Epidermal melanocyte (primary cell): ENCODE data around the gene CC2D2A.

Experiments used
- DNase-seq: peaks from one replicate; pipeline ENCODE4 v3.0.0; 2011; ENCODE audit warnings: low spot score; ENCODE audit not compliant: insufficient read length

CC2D2A gene

DNA sequence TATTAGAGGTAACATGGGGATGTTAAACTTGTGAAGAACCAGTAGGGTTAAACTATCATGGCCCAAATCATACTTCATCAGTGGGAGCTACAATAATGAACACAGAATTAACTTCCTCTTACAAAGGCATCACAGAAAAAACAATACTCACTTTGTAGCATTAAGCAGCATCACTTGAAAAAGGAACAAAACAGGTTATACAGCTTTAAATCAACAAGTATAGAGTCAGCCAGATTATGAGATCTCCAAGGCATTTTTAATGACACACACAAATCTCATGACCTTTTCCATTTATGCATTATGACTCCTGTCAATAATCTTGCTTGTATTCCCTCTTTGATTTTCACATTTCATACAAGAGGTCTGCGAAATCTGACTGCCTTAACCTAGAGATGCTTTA, 167.1 kb downstream of the CC2D2A start:
- DNase-seq = no peak

DNA sequence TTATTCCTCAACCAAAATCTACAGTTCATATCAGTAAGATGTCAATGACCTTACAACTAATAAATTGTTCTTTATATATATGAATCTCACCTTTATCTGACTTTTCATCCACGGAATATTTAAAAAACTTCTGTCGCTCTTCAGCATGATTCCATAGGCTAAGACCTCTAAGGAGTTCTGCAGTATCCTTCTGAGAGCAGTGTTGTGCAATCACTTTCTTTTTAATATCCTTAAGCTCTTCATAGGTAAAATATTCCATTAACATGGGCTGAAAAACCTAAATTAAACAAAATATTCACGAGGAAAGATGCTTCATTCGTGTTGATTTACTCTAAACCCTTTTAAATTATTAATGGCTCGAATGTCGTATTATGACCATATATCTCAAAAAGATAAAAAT, 168.7 kb downstream of the CC2D2A start:
- no peak for DNase-seq

GRCh38 chr4:15648600-15648999, 178.9 kb downstream of the CC2D2A start:
- no peak for DNase-seq

DNA sequence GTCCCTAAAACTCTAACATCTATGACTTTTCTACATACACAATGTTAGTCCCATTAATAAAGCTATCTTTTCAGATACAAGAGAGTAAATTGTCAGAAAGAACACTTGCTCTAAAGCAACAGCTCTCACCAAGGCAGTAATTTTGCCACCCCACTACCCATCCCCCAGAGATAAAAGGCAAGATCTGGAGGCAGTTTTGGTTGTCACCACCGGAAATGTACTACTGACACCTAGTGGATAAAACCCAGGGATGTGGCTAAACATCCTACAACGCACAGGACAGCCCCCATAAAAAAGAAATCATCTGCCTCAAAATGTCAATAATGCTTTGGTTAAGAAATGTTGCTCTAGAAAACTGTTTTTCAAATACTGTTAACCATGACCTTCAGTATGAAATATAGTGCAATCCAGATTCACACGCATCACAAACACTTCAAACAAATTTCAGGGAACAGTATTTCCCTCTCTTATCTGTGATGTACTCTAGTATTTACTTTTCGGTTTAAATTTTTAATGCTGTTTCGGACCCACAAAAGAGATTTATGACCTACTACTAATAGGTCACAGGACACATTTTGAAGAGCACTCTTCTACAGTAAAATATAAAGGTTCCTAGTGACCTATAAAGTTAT, 180.3 kb downstream of the CC2D2A start:
- DNase-seq = peak; percentile 48
